GM12878 (cell line): ENCODE measurements around the gene CRB3. TPM values are rescaled to one million over a fixed set of nuclear protein-coding genes. Genes with fewer than 3 reads are reported as not detected.

Experiments used
- CBX5 ChIP-seq: sonication (generic); IDR thresholded peaks from 2 replicates; pipeline ENCODE4 v1.6.1; 2016; ENCODE audit warnings: low read depth, moderate library complexity, mild to moderate bottlenecking, inconsistent platforms
- E4F1 ChIP-seq: fragments of 450-650 bp; IDR thresholded peaks from 2 replicates; pipeline ENCODE4 v1.6.1; 2018; ENCODE audit warnings: borderline replicate concordance, mild to moderate bottlenecking; ENCODE audit not compliant: partially characterized antibody
- MEF2A ChIP-seq: IDR thresholded peaks from 2 replicates; pipeline ENCODE4 v1.6.1; 2011; ENCODE audit warnings: low read depth, mild to moderate bottlenecking, low read length, moderate library complexity; ENCODE audit not compliant: insufficient read depth
- POLR2AphosphoS5 ChIP-seq: IDR thresholded peaks from 2 replicates; pipeline ENCODE4 v1.6.1; 2011; ENCODE audit warnings: mild to moderate bottlenecking, low read length, inconsistent platforms
- SKIL ChIP-seq: fragments of 450-650 bp; IDR thresholded peaks from 2 replicates; pipeline ENCODE4 v1.6.1; 2017; ENCODE audit warnings: mild to moderate bottlenecking, low read depth, inconsistent platforms; ENCODE audit not compliant: poor library complexity, severe bottlenecking
- polyA plus RNA-seq, 11 experiments: library from polyadenylated mRNA; depleted of rRNA in 4 of 11; unstranded in 6 of 11; stranded (reverse) in 5 of 11; fragments of >200 nt; fragmentation: Nextera tagmentation in 4 of 11; fragmentation: Illumina TruSeq in 1 of 11; extraction: Ambion mirVana in 4 of 11; extraction: Trizol in 1 of 11; gene quantifications; 1 replicate in 1 of 11; 2 replicates in 10 of 11; pipeline versions ENCODE4 v1.2.1 to v1.2.3, GENCODE V29; 2011 to 2016; ENCODE audit warnings: inconsistent platforms in 2 of 11, missing spikeins in 2 of 11, low read depth in 1 of 11
- total RNA-seq, 4 experiments: library from RNA; depleted of rRNA in 3 of 4; stranded (reverse); fragments of >200 nt in 3 of 4; fragmentation: Illumina TruSeq in 1 of 4; extraction: Trizol in 1 of 4; gene quantifications; 2 replicates each; pipeline versions ENCODE4 v1.2.1 to v1.2.3, GENCODE V29; 2013 to 2021

The CRB3 gene
- total and polyA plus RNA-seq, 10 of the 15 experiments (the other 5 are each of a cell fraction or from before 2014, with no cell fraction given): 0.11 to 1.9 (median 0.98) TPM; not detected in 1

- TF ChIP-seq E4F1: no peak
- TF ChIP-seq MEF2A: no peak
- no peak for TF ChIP-seq SKIL
- TF ChIP-seq POLR2AphosphoS5: no peak
- TF ChIP-seq CBX5: no peak
- TF ChIP-seq, all 136 proteins: peak for 0
Observed at GRCh38 chr19:6455924-6456323, 8.1 kb upstream of the CRB3 start (continued).
